GM18505 (cell line): Measurements from ENCODE around the gene SH3TC1.

ENCODE experiments used
- ATAC-seq: cut with Tn5 transposase; IDR thresholded peaks from one replicate; pipeline ENCODE4 v1.9.1; 2021; ENCODE audit not compliant: unreplicated experiment
- POLR2A ChIP-seq: IDR thresholded peaks from 4 replicates; pipeline ENCODE4 v1.6.1; 2011; ENCODE audit warnings: borderline replicate concordance; ENCODE audit not compliant: insufficient read depth, insufficient read length; ENCODE audit errors: extremely low read depth

SH3TC1 gene

DNA sequence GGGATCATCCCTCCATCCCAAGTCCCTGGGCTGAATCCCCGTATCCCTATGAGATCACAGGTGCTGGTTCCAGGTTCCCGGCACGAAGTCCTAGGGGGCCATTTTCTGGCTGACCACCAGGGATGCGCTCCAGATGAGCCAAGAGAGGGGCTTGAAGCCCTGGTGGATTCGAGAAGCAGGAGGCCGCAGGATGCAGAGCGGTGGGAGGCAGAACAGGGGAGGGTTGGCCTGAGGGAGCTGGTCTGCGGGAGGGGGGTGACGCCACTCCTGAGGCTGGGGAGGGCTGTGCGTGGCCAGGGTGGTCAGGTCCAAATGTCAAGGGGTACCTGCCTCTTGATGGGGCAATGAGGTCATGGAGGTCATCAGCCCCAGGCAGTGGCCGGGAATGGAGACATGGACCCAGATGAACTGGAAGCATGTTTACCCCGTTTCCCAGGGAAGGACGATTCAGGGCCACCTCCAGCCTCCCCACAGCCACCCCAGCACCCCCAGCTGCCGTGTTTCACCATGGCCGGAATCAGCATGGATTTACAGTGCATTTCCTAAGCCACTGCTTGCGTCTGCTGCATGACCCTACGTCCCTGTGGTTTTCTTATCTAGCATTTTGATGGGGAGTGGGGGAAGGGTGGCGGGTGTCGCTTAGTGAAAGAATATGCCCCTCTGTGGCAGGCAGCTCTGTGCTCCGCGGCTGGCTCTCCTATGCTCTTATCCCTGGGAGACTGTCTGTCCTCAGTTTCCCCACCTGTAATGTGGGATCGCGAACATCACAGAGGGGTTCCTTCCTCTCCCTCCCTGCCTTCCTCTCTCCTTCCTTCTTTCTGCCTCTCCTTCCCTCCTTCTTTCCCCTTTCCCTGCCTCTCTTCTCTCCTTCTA, 53.4 kb downstream of the SH3TC1 start:
- no peak for TF ChIP-seq POLR2A
- ATAC-seq = no peak

DNA sequence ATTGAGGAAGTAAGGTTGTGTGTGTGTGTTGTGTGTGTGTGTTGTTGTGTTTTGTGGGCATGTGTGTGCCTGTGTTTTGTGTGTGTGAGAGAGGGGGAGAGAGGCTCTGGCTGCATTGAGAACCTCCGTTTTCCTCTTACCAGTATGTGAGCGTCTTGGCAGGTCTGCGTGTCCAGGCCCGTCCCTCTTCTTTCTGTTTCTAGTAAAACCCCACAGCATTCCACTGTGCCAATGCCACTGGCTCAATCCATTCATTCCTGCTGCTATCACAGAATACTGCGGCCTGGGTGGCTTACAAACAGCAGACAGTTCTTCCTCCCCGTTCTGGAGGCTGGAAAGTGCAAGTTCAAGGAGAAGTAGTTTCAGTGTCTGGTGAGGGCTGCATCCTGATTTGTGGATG, 55.0 kb downstream of the SH3TC1 start:
- ATAC-seq = no peak
- no peak for TF ChIP-seq POLR2A

DNA sequence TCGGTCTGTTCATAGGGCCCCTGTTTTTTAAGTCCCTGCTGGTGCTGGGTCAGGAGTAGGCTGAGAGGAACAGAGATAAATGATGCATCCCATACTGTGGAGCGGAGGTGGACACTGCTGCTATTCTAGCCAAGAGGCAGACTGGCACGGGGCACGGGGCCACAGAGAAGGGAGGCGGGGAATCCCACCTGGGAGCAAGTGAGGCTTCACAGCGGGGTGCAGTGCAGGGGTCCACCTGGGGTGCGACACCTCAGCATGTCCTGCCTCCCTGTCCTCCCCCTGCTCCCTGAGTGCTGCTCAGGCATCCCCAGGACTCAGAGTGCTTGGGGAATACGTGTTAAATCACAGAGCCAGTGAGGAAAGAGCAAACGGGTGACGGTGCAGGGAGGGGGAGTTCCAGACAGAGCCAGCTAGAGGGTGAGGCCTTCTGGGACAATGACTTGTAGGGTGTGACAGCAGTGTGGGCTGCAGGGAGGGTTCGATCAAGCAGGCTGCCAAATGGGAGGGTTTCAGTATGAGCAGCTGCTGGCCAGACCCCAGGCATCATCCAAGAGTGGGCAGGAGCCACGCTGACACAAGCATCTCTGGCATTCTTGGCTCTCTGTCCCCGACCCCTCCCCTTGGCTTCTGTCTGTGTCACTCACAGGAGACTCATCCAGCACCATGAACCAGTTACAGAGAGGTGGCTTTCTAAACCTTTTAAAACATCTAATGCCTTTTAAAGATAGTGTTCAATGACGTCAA, 56.8 kb downstream of the SH3TC1 start:
- ATAC-seq = no peak
- no peak for TF ChIP-seq POLR2A

DNA sequence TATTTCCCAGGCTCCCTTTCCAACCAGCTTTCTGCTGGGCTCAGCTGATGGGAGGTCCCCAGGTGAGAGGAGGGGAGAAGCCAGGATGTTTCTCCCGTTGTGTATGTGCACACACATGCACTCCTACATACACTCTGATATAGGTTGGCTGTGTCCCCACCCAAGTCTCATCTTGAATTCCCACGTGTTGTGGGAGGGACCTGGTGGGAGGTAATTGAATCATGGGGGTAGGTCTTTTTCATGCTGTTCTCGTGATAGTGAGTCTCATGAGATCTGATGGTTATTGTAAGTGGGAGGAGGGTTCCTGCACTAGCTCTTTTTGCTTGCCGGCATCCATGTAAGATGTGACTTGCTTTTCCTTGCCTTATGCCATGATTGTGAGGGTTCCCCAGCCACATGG, 58.8 kb downstream of the SH3TC1 start:
- no peak for ATAC-seq
- no peak for TF ChIP-seq POLR2A

DNA sequence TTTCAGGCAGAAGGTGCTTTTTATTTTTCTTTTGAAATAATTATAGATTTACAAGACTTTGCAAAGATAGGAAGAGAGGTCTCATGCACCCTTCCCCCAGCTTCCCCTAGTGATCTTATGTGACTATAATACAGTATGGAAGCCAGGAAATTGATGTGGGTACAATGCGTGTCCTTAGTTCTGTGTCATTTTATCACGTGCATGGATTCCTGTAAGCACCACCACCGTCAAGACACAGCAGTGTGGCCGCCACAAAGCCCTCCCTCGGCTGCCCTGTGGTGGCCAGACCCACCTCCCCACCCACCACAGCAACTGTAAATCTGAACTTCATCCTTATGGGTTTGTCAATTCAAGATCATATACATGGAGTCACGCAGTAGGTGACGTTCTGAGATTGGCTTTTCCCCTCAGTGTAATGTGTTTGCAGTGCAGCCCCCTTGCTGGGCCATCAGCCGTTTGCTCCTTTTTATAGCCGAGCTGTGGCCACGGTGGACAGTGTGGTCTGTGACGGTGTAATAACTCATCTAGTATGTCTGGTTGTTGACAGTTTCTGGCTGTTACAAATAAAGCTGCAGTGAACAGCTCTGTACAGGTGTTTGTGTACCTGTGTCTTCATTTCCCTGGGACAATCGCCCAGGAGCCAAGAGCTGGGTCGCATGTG, 59.6 kb downstream of the SH3TC1 start:
- TF ChIP-seq POLR2A = no peak
- no peak for ATAC-seq

DNA sequence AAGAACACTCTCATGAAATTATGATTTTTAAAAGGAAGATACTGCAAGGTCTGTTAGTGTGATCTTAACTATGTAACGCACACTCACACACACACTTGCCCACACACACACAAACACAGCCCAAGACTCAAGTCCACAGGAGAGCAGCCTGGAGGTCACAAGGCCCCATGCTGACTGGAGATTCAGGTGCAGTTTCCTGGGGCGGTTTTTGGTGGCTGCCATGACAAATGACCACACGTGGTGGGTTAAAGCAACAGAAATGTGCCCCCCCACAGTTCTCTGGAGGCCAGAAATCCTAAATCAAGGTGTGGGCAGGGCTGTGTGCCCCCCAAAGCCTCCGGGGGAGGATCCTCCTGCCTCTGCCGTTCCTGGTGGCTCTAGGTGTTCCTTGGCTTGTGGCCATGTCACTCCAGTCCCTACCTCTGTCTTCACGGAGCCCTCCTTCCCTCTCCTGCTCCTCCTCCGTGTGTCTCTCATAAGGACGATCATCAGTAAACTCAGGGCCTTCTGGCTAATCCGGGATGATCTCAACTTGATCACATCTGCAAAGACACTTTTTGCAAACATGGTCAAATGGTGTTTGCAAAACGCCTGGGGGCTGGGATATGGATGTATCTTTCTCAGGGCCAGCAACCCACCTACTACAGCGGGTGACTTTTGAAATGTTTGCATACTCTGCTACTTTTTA, 60.8 kb downstream of the SH3TC1 start:
- no peak for ATAC-seq
- no peak for TF ChIP-seq POLR2A

DNA sequence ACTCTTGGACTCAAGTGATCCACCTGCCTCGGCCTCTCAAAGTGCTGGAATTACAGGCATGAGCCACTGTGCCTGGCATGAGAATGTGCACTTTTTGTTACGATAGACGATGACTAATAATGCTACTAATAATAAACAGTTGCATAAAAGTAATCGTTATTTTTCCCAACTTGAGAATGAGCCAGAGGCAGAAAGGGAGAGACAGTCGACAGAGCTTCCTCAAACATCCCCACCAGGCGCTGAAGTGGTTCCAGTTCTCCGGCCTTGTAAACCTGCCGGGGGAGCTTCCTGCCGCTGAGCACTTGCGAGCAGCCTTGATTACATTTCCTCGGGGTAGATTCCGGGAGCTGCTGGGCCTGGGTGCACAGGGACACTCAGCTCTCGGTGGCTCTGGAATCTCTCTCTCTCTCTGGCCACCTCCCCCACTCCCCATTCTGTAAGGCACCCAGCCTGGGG, 61.6 kb downstream of the SH3TC1 start:
- no peak for TF ChIP-seq POLR2A
- ATAC-seq = no peak

DNA sequence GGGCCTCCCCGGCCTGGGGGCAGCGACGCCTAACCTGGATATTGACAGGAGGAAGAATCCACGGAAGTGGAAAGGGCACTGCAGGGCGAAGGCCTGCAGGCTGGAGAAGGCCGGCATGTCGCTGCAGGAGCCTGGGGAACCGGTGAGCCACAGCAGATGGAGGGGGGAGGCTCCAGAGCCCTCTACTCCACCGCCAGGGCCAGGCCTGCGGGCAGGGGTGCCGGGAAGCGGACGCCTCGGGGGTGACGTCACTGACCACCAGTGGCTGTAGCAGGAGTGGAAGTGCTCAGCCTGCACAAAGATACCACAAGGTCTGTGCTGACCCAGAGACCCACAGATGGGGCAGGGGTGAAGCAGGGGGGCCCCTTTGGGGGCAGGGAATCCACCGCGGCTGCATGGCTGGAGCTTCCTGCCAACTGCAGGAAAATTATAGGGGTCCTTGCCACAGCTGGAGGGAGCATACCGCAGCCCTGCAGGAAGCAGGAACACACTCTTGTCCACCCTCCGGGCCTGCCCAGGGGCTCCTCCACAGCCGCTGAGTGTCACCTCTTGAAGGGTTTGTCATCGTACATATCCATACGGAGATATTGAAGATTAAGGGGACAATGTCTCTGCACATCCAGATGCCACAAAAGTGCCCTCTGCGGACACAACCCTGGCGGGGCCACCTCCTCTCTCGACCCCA, 62.9 kb downstream of the SH3TC1 start:
- no peak for TF ChIP-seq POLR2A
- ATAC-seq = no peak

DNA sequence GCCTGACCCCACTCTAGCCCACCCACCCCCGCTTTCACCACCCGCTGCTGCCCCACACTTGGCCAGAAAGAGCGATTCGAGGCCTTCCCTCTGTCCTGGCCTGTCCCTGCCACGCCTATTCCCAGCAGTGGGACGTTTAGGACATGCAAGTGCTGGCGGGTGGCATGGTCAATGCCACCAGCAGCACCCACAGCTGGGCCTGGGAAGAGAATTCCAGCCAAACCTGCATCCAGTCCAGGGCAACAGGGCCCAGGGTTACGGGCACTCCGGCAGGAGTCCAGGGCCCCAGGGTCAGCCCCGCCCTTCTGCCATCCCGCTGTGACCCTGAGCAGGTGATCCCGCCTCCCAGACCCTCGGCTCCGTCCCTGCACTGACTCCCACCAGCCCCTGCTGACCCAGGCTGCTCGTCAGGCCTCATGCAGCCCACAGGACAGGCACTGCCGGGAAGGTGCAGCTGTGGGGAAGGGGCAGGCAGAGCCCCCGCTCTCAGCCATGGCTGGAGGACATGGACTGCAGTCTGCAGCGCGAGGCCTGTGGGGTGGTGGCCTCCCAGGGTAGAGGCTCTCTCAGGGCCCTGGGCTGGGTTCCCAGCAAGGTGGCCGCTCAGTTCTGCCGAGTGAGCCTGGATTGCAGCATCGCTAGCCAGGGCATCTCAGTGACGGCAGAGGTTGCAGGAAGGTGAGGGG, 63.7 kb downstream of the SH3TC1 start:
- no peak for TF ChIP-seq POLR2A
- ATAC-seq = no peak

DNA sequence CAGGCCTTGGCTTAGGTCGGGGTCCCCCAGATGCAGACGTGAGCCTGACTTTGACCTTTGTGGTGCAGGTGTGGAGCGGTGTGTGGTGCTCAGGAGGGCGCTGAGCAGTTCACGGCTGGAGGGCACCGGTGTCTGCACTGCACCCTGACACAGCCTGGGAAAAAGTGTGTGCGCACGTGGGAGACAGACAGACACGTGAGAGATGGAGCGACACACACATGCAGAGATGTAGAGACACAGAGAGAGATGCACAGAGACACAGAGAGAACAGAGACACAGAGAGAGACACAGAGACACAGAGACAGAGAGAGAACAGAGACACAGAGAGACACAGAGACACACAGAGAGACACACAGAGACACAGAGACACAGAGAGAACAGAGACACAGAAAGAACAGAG, 64.3 kb downstream of the SH3TC1 start:
- no peak for ATAC-seq
- TF ChIP-seq POLR2A = no peak

DNA sequence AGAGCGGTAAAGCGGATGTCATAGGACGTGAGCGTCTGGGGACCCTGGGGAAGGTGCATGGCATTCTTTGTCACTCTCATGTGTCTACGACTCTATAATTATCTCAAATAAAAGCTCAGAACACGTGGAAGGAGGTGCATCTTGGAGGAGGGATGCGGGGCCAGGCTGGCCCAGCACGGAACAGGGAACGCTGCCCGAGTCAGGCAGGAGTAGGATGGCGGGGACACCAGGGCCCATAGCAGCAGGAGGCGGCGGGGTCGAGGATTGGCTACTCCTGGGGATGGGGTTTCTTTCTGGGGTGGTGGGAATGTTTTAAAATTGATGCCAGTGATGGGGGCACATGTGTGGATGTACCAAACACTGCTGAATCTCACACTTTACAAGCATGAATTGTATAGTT, 65.0 kb downstream of the SH3TC1 start:
- ATAC-seq = no peak
- no peak for TF ChIP-seq POLR2A

DNA sequence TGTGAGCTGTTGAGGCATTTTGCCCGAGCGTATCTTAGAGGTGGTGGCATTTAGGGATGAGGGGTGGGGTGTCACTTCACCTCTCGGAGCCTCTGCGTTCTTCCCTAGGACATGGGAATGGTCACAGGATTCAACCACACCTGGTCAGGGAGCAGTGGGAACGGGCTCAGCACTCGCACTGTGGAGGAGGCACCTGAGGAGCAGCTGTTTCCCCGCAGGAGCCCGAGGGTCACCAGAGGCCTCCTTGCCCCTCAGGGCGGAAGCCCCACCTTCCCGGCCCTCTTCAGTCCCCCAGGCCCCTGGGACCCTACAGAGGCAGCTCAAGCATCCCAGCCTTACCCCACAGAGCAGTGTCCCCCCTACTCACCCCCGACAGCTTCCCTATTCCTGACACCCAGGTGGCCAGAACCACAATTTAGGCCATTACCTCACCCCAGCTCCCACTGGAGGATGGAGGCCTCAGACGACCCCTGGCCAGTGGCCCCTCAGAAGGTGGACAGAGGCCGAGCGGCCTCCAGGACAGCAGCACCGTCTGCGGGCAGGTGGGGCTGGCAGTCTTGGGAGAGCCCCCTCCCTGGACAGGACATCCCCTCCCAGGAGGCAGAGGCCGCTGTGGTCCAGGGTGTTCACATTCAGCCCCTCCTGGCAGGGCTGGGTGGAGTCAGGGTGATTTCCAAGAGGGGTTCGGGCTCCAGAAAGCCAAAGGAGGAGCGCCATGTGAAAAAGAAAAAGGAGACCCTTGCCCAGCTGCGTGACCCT, 66.3 kb downstream of the SH3TC1 start:
- ATAC-seq = no peak
- no peak for TF ChIP-seq POLR2A

DNA sequence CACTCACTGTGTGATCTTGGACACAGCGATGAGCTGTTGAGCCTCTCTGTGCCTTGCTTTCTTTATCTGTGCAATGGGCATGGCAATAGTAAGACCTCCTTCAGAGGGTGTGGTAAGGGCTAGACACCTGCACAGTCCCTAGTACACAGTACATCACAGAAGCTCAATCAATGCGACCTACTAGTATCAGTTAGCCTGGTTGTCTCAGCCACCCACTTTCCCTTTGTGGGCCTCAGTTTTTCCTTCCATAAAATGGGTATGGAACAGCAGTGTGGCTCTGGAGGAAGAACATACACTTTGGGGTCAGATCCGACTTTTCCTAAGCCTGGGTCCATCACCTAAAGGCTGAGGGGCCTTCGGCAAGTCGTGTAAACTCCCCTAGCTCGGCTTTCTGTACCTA, 67.0 kb downstream of the SH3TC1 start:
- TF ChIP-seq POLR2A = no peak
- no peak for ATAC-seq
